Colon (tissue), 2 donors: ENCODE results near the gene PAFAH2.
"Not testable (repeated sequence)": the region's sequence is repeated elsewhere in the genome, so short reads cannot be mapped to it uniquely, and the experiment has no call there.

Source experiments
- FAIRE-seq: peaks from 2 replicates; lab custom pipeline; 2012; peaks lifted over from hg19 to GRCh38; lab: Jason Lieb, UNC
- donor health status: control.
- donor health status: control.

The PAFAH2 gene

GRCh38 chr1:25985171-25985570 is 12.7 kb downstream of the PAFAH2 start:
- no peak for FAIRE-seq

- FAIRE-seq, result no peak
These were observed 18.7 kb downstream of the PAFAH2 start for GRCh38 chr1:25979210-25979609.

- no peak for FAIRE-seq
These were observed 19.5 kb downstream of the PAFAH2 start for GRCh38 chr1:25978403-25978802.

- FAIRE-seq, result no peak
These were observed 20.1 kb downstream of the PAFAH2 start for GRCh38 chr1:25977801-25978200.

GRCh38 chr1:25973610-25974321 is 24.1 kb downstream of the PAFAH2 start:
- FAIRE-seq, result no peak

GRCh38 chr1:25971811-25972180 is 26.1 kb downstream of the PAFAH2 start:
- FAIRE-seq, result no peak

GRCh38 chr1:25971066-25971810 is 26.6 kb downstream of the PAFAH2 start:
- no peak for FAIRE-seq

- no peak for FAIRE-seq
These were observed 30.6 kb downstream of the PAFAH2 start for GRCh38 chr1:25967308-25967707.

- FAIRE-seq, result no peak
These were observed 38.3 kb downstream of the PAFAH2 start for GRCh38 chr1:25959611-25960010.

- no peak for FAIRE-seq
These were observed 39.4 kb downstream of the PAFAH2 start for GRCh38 chr1:25958465-25958864.

- no peak for FAIRE-seq
These were observed 42.3 kb downstream of the PAFAH2 start for GRCh38 chr1:25955553-25955952.

- no peak for FAIRE-seq
These were observed 43.5 kb downstream of the PAFAH2 start for GRCh38 chr1:25954282-25954938.

GRCh38 chr1:25952841-25953401 is 44.9 kb downstream of the PAFAH2 start:
- no peak for FAIRE-seq

- no peak for FAIRE-seq
These were observed 49.2 kb downstream of the PAFAH2 start for GRCh38 chr1:25948641-25949040.

- no peak for FAIRE-seq
These were observed 50.8 kb downstream of the PAFAH2 start for GRCh38 chr1:25947027-25947426.

GRCh38 chr1:25945761-25946160 is 52.1 kb downstream of the PAFAH2 start:
- FAIRE-seq, result no peak

- no peak for FAIRE-seq
These were observed 52.9 kb downstream of the PAFAH2 start for GRCh38 chr1:25944986-25945385.

GRCh38 chr1:25943511-25943910 is 54.4 kb downstream of the PAFAH2 start:
- not testable (repeated sequence) for FAIRE-seq

GRCh38 chr1:25936947-25937346 is 60.9 kb downstream of the PAFAH2 start:
- no peak for FAIRE-seq

GRCh38 chr1:25933479-25934365 is 64.1 kb downstream of the PAFAH2 start:
- FAIRE-seq, result no peak

- not testable (repeated sequence) for FAIRE-seq
These were observed 65.0 kb downstream of the PAFAH2 start for GRCh38 chr1:25932811-25933400.
